GM19463 (cell line): ENCODE measurements around the gene PACRG.

Experiments
- ATAC-seq: cut with Tn5 transposase; IDR thresholded peaks from one replicate; pipeline ENCODE4 v1.9.1; 2021; ENCODE audit warnings: mild to moderate bottlenecking, moderate library complexity; ENCODE audit not compliant: unreplicated experiment

Gene PACRG

GRCh38 chr6:162773996-162774395 lies 46.2 kb downstream of the PACRG start:
- no peak for ATAC-seq

- no peak for ATAC-seq
These were observed 49.3 kb downstream of the PACRG start for GRCh38 chr6:162777091-162777490.

- ATAC-seq: no peak
These were observed 50.8 kb downstream of the PACRG start for GRCh38 chr6:162778603-162779002.

- ATAC-seq: no peak
These were observed 58.0 kb downstream of the PACRG start for GRCh38 chr6:162785632-162786242.

- ATAC-seq: no peak
These were observed 70.9 kb downstream of the PACRG start for GRCh38 chr6:162798546-162799266.

DNA sequence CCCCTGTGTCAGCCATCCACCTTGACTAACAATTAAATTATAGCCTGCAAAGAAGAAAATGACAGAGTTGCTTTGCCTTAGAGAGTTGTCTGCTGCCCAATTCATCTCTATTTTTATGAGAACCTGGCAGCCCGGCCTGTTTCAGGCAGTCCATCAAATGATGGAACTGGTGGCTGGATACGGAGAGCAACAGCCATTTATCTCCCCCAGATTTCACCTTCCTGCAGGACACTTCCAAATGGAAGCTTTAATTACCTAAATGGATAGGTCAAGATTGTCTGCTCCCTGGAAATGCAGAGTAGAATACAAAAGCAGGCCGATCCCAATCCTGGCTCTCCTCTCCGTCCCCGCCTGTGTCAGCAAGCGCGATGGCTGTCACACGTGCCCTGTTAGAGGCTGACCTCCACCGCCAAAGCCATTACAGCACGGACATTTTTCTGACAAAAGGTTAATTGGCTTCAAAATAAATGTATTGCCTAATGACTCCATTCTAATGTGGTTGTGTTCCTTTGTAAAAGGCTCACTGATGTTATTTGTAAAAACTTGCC lies 86.7 kb downstream of the PACRG start:
- ATAC-seq: no peak

DNA sequence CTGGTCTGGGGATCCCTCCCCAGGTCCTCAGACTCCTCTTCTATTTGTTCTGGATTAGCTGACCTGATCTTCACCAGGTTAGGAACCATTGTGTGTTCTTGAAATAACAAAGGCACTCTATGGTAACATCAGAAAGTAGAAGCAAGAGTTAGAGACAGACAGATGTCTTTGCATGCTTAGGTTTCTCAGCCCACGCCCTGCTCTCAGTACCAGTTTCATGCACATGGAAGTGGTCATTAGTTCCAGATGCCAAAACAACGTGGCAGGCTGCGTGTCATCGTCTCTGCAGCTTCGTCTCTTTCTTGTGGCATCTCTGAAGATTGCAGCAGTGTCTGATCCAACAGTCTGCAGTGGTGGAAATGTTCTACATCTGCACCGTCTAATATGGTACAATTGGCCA lies 89.4 kb downstream of the PACRG start:
- ATAC-seq: no peak

DNA sequence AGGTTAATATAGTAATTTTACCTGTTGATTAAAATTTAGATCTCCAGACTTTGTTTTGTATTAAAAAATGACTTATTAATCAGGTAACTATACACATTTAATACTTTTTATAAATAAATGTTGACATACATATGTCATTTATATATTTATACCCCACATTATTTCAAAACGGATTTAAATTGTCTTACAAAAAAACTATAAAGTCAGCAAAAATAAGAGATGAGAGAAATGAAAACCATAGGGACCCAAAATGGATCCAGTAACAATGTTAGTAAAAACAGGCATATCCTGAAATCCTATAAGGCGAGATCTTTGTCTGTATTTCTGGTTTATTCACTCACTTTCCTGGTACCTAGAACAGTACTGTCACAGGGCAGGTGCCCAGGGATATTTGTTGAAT lies 91.5 kb downstream of the PACRG start:
- ATAC-seq: no peak

GRCh38 chr6:162821102-162821501 lies 93.3 kb downstream of the PACRG start:
- ATAC-seq: no peak

- ATAC-seq: no peak
These were observed 97.8 kb downstream of the PACRG start for GRCh38 chr6:162825597-162825996.

DNA sequence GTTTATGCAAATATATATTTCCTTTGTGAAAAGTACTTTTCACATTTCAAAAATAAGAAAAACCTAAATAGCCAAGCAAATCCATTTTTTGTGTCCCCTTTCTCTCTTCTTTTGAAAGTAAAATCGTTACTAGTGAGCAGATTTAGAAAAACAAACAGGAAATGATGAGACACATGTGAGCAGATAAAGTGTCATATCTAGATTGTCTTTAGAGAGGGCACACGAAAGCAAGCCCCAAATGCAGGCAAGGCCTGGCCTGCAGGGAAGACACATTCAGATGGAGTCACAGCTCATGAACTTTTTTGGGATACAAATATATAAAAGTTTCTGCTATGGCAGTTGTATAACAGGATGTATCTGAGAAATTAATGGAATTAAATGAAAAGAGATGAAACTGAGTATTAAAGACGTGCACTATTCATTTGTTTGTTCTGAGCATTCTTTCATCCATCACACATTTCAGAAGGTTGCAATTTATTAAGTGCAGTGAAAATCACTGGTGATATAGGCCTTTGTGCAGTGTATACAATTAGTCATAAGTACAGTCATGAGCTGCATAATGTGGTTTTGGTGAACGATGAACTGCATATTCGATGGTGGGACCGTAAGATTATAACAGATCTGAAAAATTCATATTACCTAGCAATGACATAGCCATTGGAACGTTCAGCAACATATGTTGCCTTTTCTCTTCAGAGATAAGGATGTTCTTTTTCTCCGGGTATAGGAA lies 101.4 kb downstream of the PACRG start:
- ATAC-seq: no peak

DNA sequence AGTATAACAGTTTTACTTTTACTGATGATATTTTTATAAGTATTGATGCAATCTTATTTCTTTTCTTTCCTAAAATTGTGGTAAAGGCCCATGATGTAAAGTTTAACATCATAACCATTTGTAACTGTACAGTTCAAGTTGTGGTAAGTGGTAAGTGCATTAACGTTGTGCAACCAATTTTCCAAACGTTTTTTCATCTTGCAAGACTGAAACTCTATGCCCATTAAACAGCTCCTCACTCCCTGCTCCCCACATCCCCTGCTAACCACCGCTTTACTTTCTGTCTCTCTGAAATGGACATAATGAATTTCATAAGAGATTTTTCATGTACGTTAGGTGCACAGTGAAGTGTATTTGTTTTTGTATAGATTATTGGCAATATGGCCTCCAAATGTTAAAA lies 106.0 kb downstream of the PACRG start:
- no peak for ATAC-seq

DNA sequence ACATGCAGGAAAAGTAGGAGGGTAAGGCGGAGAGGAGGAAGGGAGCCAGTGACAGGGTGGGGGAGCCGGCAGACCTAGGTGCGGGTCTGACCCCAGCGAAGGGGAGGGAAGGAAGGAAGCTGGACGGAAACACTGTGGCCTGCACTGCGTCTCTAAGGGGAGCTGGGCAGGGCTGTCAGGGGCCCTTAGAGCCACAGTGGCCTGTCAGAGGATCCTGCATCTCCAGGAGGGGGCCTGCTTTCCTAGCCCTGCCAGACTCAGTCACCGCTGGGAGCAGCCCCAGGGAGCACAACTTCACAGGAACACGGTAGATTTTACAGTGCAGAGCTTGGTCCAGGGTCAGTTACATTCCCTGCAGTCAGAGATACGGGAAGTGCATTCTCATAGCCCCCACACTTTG lies 118.2 kb downstream of the PACRG start:
- ATAC-seq: no peak

DNA sequence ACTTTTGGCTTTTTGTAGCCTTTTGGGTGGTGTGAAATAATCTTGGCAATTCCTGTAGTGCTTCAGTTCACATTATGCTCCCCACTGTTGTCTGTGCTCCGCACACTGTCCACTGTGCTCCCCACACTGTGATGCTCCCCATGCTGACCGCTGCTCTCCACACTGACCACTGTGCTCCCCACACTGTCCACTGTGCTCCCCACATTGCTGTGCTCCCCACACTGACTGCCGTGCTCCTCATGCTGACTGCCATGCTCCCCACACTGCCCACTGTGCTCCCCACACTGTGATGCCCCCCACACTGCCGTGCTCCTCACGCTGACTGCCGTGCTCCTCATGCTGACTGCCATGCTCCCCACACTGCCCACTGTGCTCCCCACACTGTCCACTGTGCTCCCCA lies 118.9 kb downstream of the PACRG start:
- no peak for ATAC-seq

DNA sequence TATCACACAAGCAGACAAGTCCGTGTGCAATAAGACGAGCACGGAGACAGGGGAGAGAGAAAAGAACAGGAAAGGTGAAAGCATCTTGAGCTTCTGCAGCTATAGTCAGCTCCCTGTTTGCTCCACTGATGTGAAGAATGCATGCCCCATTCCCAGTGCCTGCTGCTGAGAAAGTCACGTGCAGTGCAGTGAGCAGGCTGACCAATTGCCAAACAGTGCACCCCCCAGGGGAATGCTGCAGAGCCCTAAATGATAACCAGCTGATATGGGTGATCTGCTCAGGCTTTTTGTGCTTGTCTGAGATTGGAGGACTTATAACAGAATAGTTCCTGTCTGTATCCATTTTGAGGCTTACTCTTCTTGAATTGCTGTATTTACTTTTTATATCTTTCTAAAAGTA lies 121.5 kb downstream of the PACRG start:
- no peak for ATAC-seq

DNA sequence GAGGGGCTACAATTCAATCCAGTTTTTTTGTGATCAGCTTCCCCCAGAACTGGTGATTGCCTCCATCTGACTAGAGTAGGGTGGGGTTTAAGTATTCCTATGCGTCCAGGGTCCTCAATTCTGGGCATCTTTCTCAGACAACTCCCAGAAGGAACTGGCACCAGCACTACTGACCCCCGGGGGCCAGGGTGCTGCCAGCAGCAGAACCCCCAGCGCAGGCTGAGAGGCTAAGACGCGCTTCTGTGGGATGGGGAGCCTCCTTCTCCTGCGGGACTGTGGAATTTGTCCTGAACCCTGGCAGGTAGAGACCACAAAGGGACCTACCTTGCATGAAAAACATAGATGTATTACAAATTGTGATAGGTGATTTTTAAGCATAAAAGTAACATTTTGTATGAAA lies 124.4 kb downstream of the PACRG start:
- ATAC-seq: no peak

- ATAC-seq: no peak
These were observed 125.2 kb downstream of the PACRG start for GRCh38 chr6:162852840-162853577.

GRCh38 chr6:162854228-162854627 lies 126.5 kb downstream of the PACRG start:
- no peak for ATAC-seq

DNA sequence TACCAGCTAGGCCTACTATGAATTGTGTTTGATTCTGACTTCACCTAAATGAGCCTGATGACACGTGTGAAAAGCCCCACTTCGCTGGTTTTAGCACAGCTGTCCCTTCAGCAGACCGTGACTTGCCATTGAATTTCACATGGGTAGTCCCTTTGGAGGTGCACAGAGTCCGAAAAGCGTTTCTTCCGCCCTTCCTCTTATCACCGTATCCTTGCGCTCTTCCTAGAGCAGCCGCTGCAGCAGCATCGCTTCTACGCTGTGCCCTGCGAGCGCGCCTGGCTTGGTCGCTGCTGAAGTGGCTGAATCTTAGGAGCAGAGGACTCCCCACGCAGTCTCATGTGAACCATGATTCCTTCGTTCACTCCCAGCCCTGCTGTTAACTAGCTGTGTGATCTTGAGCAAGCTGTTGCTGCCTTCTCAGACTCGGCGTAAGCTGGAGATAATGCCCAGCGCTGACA lies 127.0 kb downstream of the PACRG start:
- no peak for ATAC-seq

- ATAC-seq: no peak
These were observed 129.1 kb downstream of the PACRG start for GRCh38 chr6:162856885-162857284.

- no peak for ATAC-seq
These were observed 129.6 kb downstream of the PACRG start for GRCh38 chr6:162857326-162857725.
